Parathyroid adenoma (tissue), 2 donors: ENCODE measurements around the gene NEK2.

Experiments used
- H2AFZ ChIP-seq: fragments of 300-600 bp; sonication (generic); one replicate; pipeline ENCODE4 v1.7.0; 2017; ENCODE audit warnings: antibody characterized with exemption, mild to moderate bottlenecking
- H3K27ac ChIP-seq: fragments of 300-600 bp; sonication (generic); one replicate; pipeline ENCODE4 v1.7.0; 2017
- H3K27me3 ChIP-seq: fragments of 300-600 bp; sonication (generic); one replicate; pipeline ENCODE4 v1.7.0; 2017; ENCODE audit warnings: low read length; ENCODE audit not compliant: control insufficient read depth, insufficient read depth
- H3K36me3 ChIP-seq: fragments of 300-600 bp; sonication (generic); one replicate; pipeline ENCODE4 v1.7.0; 2017; ENCODE audit warnings: low read length; ENCODE audit not compliant: control insufficient read depth, insufficient read depth
- H3K4me1 ChIP-seq: fragments of 300-600 bp; sonication (generic); one replicate; pipeline ENCODE4 v1.7.0; 2017; ENCODE audit warnings: control low read depth
- H3K4me2 ChIP-seq: fragments of 300-600 bp; sonication (generic); one replicate; pipeline ENCODE4 v1.7.0; 2017; ENCODE audit warnings: low read length
- H3K4me3 ChIP-seq: fragments of 300-600 bp; sonication (generic); one replicate; pipeline ENCODE4 v1.7.0; 2017; ENCODE audit warnings: low read depth, low read length
- H3K79me2 ChIP-seq: fragments of 300-600 bp; sonication (generic); one replicate; pipeline ENCODE4 v1.7.0; 2017; ENCODE audit warnings: control low read depth
- H3K9ac ChIP-seq: fragments of 300-600 bp; sonication (generic); one replicate; pipeline ENCODE4 v1.7.0; 2017; ENCODE audit warnings: mild to moderate bottlenecking
- H3K9me3 ChIP-seq: fragments of 300-600 bp; sonication (generic); one replicate; pipeline ENCODE4 v1.7.0; 2017; ENCODE audit warnings: low read length; ENCODE audit not compliant: control insufficient read depth
- TF ChIP-seq, protein P1 (sequence below): fragments of 300-600 bp; sonication (generic); IDR thresholded peaks from one replicate; pipeline ENCODE4 v1.7.0; 2017; ENCODE audit warnings: antibody characterized with exemption, mild to moderate bottlenecking
- donor health status: primary hyperparathyroidism.

Gene NEK2

DNA sequence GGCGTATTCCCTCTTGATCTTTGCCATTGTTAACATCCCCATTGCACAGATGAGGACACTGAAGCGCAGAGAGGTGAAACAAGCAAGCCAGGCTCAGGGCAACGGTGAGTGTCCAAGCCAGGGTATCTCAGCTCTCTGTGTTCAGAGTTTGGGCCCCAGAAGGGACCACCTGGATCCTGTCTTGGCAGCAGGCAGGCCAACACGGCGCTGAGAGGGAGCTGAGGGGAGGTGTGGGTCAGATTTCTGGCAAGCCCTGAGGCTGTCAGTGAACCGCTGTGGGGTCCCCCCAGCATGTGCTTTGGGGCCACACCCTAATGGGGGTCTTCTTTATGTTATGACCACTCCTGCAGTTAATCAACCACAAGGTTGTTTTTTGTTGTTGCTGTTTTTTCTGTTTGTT lies 23.1 kb downstream of the NEK2 start:
- Histone ChIP-seq H3K79me2 (no peaks in the 10 kb centered on the region), H3K27ac (no peak overlapping the region), H3K4me1 (no peaks in the 10 kb centered on the region), H3K27me3 (no peaks in the 10 kb centered on the region), H3K4me2 (no peak overlapping the region), H3K4me3 (no peak overlapping the region), H3K36me3 (no peaks in the 10 kb centered on the region), H3K9me3 (no peaks in the 10 kb centered on the region), H2AFZ (no peak overlapping the region), H3K9ac (no peak overlapping the region)
- TF ChIP-seq, protein P1, sequence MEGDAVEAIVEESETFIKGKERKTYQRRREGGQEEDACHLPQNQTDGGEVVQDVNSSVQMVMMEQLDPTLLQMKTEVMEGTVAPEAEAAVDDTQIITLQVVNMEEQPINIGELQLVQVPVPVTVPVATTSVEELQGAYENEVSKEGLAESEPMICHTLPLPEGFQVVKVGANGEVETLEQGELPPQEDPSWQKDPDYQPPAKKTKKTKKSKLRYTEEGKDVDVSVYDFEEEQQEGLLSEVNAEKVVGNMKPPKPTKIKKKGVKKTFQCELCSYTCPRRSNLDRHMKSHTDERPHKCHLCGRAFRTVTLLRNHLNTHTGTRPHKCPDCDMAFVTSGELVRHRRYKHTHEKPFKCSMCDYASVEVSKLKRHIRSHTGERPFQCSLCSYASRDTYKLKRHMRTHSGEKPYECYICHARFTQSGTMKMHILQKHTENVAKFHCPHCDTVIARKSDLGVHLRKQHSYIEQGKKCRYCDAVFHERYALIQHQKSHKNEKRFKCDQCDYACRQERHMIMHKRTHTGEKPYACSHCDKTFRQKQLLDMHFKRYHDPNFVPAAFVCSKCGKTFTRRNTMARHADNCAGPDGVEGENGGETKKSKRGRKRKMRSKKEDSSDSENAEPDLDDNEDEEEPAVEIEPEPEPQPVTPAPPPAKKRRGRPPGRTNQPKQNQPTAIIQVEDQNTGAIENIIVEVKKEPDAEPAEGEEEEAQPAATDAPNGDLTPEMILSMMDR = no peak

DNA sequence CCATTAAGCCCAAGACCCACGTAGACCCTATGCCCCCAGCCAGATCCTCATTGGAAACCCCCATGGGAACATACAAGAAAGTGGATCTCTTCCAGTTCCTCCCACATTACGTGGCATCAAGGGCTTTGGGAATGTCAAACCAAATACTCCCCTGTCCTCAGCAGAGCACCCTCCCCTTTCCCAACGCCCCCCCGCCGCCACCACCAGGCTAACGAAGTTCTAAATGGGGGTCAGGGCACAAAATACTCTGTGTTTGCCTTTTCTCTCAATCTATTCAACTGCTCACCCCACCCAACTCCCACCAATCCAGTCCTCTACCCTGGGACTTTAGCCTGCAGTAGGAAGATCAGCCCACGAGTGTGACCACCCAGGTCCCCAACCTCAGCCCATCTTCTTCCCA lies 24.5 kb downstream of the NEK2 start:
- H3K4me1 ChIP-seq = no peaks in the 10 kb centered on the region
- TF ChIP-seq, protein P1 = no peak
- H3K4me3 ChIP-seq = no peak overlapping the region
- no peak overlapping the region for H3K27ac ChIP-seq
- no peak overlapping the region for H3K4me2 ChIP-seq
- H3K36me3 ChIP-seq = no peaks in the 10 kb centered on the region
- H3K27me3 ChIP-seq = no peaks in the 10 kb centered on the region
- H3K79me2 ChIP-seq = no peaks in the 10 kb centered on the region
- no peak overlapping the region for H2AFZ ChIP-seq
- no peak overlapping the region for H3K9ac ChIP-seq
- H3K9me3 ChIP-seq = no peaks in the 10 kb centered on the region

DNA sequence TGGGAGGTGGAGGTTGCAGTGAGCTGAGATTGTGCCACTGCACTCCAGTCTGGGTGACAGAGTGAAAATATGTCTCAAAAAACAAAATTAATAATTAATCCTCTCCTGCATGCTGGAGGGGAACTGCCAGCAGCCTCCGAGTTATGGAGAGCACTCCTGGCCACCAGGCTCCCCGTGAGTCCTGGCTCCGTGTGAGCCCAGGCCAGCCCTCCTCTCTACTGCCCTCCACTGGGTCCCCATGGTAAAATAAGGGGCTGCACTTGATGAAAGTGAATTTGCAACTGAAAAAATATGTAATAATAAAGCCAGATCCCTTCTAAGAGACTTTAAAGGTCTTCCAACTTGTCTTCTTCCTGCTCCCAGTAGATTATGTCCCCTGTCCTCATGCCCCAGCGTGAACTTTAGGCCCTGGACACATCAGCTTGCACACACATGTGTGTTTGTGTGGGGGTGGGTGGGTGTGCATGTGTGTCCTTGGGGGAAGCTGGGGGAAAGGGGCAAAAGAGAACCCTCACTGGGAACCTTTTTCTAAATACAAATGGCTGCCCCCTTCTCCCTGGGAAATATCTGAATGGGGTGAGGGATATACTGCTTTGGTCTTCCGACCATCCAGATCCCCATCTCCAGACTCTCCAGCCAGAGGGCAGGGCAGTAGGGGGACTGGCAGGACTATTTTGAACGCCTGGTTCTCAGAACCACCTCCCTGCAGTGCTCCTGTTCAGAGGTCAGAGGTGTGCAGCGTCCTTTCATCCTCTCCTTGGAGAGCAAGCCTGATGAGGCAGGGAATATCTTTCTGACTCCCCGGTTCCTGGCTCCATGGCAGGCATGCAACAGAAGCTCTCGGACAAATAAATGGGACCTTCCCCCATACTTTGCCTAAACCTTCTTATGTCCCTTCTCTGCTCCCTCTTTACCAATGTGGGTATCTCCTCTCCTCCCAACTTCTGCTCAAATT lies 26.2 kb downstream of the NEK2 start:
- Histone ChIP-seq H3K9me3 (no peaks in the 10 kb centered on the region), H3K79me2 (no peaks in the 10 kb centered on the region), H2AFZ (no peak overlapping the region), H3K27ac (no peak overlapping the region), H3K4me2 (no peak overlapping the region), H3K4me3 (no peak overlapping the region), H3K9ac (no peak overlapping the region), H3K27me3 (no peaks in the 10 kb centered on the region), H3K36me3 (no peaks in the 10 kb centered on the region), H3K4me1 (no peaks in the 10 kb centered on the region)
- TF ChIP-seq, protein P1 = no peak

DNA sequence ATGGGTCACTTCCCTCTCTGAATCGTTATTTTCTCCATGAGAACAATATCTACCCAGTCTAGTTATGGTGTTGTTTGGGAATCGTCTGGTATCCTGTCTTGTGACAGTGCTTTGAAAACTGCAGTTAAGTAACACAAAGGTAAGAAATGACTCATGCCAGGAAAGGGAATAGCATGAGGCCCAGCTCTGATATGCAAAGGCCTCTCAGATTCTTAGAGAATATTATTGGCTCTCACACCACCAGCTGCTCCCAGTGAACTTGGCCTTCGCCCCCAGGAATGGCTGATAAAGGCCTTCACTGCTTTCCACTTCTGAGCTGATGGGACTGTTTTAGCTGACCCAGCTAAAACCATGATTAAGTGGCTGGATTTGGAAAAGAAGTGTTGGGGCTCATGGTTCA lies 27.1 kb downstream of the NEK2 start:
- Histone ChIP-seq H3K4me3 (no peak overlapping the region), H3K4me1 (no peaks in the 10 kb centered on the region), H3K27ac (no peak overlapping the region), H2AFZ (no peak overlapping the region), H3K9ac (no peak overlapping the region), H3K27me3 (no peaks in the 10 kb centered on the region), H3K9me3 (no peaks in the 10 kb centered on the region), H3K79me2 (no peaks in the 10 kb centered on the region), H3K36me3 (no peaks in the 10 kb centered on the region), H3K4me2 (no peak overlapping the region)
- TF ChIP-seq, protein P1 = no peak

DNA sequence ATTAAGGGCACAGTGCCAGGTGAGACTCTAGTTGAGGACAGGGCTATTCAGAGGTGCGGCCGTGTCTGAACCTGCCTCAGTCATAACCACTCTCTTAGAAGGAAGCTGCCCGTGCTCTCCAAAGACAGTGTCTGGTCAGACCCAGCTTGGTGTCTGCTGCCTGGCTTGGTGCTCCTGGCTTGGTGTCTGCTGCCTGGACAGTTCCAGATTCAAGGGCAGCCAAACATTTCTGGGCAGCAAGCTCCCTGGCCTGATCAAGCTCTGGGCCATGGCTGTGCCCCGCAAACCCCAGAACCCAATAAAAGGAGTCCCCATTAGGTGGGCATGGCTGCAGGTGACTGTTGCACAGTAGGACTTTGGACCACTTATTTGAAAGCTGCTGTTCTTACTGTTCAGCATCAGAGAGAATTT lies 27.7 kb downstream of the NEK2 start:
- H3K27me3 ChIP-seq = no peaks in the 10 kb centered on the region

More for the DNA sequence above, 27.7 kb downstream of the NEK2 start:
- Histone ChIP-seq H3K36me3 (no peaks in the 10 kb centered on the region), H2AFZ (no peak overlapping the region), H3K4me2 (no peak overlapping the region), H3K4me3 (no peak overlapping the region), H3K4me1 (no peaks in the 10 kb centered on the region), H3K9ac (no peak overlapping the region), H3K27ac (no peak overlapping the region), H3K79me2 (no peaks in the 10 kb centered on the region), H3K9me3 (no peaks in the 10 kb centered on the region)
- TF ChIP-seq, protein P1 = no peak
